Measurements from ENCODE around the gene OR7E24.
"Not testable (repeated sequence)": the region's sequence is repeated elsewhere in the genome, so short reads cannot be mapped to it uniquely, and the experiment has no call there.

Gene OR7E24

GRCh38 chr19:9250630-9251029, at the start of gene OR7E24:
TSS of gene OR7E24 (plus strand) at chr19:9250930. CDS start at chr19:9251044, 114 bp downstream.
- DNase-seq = no peak

DNA sequence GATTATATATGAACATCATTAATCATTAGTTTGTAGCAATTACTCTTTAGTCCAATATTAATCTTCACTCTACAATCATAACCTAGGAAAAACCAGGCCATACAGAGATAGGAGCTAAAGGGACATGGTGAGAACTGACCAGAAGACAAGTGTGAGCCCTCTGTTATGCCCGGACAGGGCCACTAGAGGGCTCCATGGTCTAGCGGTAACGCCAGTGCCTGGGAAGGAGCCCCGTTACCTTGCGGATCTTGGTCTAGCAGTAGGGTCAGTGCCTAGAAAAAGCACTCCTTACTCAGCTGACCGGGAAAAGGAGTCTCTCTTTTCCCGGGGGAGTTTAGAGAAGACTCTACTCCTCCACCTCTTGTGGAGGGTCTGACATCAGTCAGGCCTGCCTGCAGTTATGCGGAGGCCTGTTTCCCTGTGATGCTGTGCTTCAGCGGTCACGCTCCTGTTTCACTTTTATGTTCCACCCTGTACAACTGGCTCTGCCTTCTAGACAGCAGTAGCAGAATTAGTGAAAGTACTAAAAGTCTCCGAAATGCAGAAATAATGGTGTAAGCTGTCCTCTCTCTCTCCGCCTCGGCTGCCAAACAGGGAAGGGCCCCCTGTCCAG, 45.1 kb upstream of the OR7E24 start:
- peak; percentile 53 for DNase-seq

DNA sequence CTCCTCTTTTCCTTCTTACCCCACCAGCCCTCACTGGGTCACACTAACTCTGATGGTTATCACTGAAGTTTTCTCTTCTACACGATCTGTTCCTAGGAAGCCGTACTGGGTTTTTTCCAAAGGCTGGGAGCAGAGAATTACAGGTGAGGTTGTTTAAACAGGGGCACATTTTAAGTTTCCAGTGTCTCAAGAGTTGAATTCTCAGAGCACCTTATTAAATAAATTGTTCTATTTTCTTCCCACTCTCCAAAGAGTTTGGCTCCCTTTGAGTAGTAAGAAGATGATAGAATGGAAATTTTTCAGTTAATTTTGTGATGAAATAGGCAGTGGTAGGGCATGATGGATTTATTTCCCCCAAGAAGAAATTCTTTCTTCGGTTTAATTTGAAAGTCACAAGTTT, 31.2 kb upstream of the OR7E24 start, which contains the start of gene OR7D4:
Gene OR7D4 (minus strand): TSS at position 101 of the 400 bp plus-strand sequence. CDS start 4,752 bp downstream, outside the sequence.
- DNase-seq = no peak

GRCh38 chr19:9251236-9251635, 506 bp downstream of the OR7E24 start:
- DNase-seq = no peak

DNA sequence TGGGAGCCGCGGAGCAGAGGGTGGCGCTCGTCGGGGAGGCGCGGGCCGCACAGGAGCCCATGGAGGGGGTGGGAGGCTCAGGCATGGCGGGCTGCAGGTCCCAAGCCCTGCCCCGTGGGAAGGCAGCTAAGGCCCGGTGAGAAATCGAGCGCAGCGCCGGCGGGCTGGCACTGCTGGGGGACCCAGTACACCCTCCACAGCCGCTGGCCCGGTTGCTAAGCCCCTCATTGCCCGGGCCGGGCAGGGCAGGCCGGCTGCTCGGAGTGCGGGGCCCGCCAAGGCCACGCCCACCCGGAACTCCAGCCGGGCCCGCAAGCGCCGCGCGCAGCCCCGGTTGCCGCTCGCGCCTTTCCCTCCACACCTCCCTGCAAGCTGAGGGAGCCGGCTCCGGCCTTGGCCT, 32.8 kb downstream of the OR7E24 start:
- not testable (repeated sequence) for DNase-seq

- DNase-seq = no peak
Measured at GRCh38 chr19:9289231-9289884, 38.6 kb downstream of the OR7E24 start.

DNA sequence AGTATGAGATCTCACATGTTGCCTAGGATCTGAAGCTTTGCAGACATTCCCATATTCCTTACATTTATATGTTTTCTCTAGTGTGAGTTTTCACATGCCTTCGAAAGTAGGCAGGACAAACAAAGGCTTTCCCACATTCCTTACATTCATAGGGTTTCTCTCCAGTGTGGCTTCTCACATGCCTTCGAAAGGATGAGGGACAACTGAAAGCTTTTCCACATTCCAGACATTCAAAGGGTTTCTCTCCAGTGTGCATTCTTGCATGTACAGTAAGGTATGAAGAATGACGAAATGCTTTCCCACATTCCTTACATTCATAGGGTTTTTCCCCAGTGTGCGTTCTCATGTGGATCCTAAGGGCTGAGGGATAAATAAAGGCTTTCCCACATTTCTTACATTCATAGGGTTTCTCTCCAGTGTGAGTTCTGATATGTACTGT, 44.7 kb downstream of the OR7E24 start:
- no peak for DNase-seq

DNA sequence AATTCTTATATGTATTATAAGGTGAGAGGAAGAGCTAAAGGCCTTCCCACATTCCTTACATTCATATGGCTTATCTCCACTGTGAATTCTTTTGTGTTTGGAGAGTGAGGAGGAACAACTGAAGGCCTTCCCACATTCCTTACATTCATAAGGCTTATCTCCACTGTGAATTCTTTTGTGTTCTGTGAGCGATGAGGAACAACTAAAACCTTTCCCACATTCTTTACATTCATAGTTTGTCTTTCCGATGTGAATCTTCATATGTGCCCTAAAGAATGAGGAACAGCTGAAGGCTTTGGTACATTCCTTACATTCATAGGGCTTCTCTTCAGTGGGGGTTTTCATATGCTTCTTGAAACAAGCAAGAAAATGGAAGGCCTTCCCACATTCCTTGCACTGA, 45.6 kb downstream of the OR7E24 start:
- no peak for DNase-seq

Measured in activated CD4-positive, alpha-beta T cell treated with anti-CD3 and anti-CD28 coated beads for 1 hour (primary cell).